CD4-positive, alpha-beta T cell treated with Interferon alpha-2 for 1 hour (primary cell): ENCODE measurements around the gene SPP2.

Experiments used
- DNase-seq, 2 donors: peaks; one replicate each; pipeline ENCODE4 v3.0.0-alpha.2; 2020 to 2022

The SPP2 gene, protein sequence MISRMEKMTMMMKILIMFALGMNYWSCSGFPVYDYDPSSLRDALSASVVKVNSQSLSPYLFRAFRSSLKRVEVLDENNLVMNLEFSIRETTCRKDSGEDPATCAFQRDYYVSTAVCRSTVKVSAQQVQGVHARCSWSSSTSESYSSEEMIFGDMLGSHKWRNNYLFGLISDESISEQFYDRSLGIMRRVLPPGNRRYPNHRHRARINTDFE

DNA sequence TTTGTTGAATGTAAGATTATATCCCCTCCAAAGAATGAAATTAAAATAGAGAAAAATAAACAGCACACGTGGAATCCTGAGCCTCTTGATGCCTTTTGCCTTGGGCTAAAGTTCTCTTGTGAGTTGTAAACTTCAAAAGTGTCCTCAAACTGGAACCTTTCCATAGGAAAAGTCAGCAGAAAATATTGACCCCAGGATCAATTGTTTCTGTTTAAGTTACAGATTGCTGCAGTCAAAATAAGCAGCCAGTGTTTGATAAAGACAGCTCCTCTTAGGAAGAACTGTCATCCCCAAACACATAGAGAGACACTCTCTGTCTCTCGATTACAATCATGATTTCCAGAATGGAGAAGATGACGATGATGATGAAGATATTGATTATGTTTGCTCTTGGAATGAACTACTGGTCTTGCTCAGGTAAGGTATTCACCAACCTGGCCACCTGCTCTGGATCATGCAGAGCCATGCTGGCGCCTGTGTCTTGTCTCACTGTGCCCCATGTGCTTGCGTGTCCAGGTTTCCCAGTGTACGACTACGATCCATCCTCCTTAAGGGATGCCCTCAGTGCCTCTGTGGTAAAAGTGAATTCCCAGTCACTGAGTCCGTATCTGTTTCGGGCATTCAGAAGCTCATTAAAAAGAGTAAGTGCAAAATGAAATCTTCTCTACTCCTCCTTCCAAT, at the start of gene SPP2:
Gene SPP2 (plus strand): TSS at position 248 of the 681 bp plus-strand sequence. CDS start 85 bp downstream, at position 333.
- DNase-seq = no peak

DNA sequence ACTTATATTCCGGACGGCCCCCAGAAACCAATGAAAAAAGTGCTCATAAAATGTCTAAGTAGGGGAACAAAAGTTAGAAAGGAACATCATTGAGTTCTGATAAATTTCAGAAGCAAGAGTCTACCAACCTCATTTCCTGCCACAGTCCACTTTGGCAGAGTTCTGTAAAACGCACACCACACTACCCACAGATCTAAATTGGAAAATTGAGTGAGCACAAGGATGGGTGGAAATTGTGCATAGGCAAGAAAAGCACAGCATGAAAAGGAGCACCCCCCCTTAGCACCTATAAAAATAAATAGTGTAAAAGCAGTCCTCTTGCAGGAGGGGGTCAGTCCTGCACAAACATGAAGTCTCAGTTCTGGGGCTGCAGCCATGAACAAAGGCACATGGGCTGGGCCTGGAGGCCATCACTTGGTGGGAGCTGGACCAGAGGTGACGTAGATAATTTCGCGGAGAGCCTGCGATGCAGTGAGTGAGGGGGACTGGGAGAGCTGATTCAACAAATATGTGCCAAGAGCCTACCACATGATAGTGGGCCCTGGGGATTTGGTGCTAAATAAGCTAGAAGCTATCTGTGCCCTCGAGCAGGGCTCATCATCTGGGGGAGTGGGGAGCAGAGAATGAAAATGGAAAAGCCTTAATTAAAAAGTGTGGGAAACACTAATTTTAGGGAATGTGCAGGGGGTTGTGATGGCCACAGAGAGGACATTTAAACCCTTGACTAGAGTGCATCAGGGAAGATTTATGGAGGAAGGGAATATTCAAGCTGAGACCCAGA, 48.9 kb upstream of the SPP2 start:
- DNase-seq = peak in 1 of 2 donors; percentile 35

DNA sequence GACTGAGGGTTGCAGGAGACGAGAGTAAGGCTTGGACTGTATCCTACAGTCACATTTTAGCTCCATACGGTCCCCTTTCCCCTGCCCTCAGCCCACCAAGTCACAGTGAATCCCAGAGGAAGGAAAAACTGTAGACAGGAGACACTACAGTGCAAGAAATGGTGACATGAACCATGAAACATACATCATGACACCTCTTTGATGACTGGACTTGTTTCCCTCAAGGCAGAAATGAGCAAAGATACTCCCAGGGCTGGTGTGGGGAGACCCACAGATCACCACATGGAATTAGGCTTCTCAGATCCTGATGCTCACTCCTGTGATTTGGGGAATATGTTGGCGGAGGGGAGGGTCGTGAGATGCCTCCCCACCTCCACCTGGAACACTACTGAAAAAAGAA, 48.2 kb upstream of the SPP2 start:
- no peak for DNase-seq

DNA sequence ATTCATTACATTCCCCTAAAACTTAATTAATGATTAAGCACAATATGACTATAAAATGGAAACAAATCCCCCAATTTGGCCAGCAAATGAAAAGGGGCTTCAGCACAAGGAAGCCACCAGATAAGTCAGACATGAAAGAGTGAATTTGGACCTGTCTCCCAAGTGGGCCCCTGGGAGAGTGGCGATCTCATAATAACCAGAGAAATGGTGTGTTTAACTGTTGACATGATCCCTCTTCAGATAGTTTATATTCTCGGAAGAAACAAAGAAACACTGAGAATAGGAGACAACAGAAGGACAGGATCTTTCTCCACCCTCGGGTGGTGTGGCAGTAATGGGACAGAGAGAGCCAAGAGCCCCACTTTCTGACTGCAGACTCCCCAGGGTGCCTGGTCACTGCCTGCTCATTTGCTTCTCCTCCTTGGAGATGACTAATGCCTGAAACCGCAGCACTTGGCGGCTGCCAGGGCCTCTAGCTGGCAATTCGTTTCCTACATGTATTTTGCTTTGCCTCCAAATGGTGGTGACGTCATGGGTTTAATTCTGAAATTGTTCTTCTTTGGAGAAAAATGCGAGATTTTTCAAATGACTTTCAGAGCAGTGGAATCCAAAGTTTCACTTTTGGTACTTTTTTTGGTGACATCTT, 46.4 kb upstream of the SPP2 start:
- DNase-seq = no peak

DNA sequence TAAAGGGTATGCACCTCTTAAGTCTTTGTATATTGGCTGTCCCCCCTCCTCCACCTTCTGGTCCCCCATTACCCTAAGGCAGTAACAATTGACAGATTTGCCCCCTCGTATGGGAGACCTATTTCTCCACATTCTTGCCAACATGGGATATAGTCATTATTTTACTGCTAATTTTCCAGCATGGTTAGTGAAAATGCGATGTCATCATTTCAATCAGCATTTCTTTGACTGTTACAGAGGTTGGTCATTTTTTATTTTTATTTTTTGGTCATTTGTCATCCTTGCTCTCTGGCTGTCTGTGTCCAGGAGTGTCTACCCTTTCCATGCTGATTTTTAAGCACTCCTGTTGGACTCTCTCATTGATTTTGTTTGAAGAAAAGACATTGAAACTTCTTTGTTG, 45.4 kb upstream of the SPP2 start:
- DNase-seq = no peak

DNA sequence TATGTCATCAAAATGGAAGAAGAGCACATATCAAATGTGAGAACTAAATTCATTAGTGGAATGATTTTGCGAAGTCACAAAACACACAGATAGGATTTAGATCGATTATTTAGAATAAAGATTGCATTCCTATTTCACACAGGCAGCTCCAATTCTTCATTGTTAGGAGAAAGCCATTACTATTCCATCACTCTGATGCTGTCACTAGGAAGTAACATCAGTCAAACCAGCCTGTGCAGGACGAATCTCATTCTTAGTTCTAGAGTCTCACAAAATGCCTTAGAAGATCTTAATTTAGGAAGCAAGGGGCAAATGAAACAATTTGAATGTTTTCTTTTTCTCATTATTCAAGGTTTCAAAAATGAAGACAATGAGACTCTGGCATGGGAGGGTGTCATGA, 44.0 kb upstream of the SPP2 start:
- no peak for DNase-seq

DNA sequence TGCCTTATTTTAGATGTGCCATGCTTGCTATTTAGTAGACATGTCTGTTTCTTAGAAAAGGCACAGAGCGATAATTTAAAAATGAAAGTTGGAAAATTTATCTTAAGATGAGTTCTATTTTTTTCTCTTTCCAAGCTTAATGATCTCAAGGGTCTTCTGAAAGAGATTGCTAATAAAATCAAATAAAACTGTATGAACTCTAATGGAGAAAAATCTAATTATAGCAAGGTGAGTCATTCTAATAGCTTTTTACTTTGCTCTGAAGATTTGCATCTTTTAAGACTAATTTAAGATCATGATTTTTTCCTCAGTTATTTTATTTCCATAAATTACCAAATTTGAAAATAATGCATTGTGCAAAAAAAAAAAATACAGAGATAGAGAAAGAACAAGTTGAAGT, 36.1 kb upstream of the SPP2 start:
- no peak for DNase-seq

DNA sequence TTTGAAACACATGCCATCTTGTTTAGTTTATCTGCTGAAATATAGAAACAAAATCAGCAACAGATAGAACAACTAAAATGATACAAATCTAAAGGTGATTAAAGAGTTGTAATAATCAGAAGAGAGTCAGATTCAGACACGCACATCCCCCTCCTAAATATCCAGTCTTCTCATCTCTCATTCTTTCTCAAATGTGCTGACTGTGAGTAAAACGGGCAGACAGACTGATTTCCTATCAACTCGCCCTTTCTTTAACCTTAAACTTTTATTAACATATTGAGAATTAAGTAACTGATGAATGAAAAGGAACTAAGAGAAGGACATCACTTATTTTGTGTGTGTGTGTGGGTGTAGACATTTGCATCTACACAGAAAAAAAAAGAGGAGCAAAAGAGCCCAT, 34.6 kb upstream of the SPP2 start:
- DNase-seq = no peak

DNA sequence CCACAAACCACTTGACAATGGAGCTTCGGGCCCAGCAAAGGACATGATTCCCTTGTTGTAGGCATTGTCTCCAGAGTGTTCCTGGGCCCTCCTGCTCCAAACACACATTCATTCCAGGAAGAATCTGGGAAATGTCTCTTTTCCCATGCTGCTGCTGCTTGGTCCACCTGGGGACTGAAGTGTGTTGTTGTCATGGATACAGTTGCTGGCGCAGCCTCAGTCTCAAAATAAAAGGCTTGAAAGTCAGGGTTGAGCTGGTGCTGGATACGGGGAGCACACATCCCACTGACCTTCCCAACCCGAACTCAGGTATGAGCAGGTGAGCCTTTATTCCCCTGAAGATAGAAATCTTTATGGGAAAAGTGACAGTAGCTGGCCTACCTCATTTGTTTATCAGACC, 30.6 kb upstream of the SPP2 start:
- no peak for DNase-seq

DNA sequence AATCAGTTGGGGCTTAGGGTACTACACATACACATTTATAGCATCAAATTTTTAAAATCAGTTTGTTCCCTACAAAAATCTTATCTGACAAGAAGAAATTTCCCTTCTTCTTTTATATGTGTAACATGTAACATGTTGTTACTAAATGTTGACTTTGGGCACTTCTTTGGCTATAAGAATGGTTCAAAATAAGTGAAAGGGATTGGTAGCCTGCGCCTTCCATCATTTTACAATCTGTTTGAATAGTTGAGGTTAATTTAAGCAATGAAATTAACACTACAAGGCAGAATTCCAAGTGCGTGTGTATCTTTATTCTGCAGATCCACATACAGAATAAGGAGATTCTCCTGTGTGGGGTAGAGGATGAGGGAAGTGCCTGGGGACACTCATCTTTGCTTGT, 30.2 kb upstream of the SPP2 start:
- no peak for DNase-seq

DNA sequence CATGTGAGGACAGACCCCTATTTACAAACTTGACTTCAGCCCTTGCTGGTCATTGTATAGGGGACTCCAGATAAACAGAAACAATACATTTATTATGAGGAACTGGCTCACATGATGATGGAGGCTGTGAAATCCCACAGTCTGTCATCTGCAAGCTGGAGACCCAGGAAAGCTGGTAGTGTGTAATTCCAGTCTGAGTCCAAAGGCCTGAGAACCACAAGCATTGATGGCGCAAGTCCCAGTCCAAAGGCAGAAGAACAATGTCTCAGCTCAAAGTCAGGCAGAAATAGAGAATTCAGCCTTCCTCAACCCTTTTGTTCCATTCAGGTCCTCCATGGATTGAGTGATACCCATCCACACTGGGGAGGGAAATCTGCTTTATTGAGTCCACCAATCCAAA, 28.1 kb upstream of the SPP2 start:
- no peak for DNase-seq

DNA sequence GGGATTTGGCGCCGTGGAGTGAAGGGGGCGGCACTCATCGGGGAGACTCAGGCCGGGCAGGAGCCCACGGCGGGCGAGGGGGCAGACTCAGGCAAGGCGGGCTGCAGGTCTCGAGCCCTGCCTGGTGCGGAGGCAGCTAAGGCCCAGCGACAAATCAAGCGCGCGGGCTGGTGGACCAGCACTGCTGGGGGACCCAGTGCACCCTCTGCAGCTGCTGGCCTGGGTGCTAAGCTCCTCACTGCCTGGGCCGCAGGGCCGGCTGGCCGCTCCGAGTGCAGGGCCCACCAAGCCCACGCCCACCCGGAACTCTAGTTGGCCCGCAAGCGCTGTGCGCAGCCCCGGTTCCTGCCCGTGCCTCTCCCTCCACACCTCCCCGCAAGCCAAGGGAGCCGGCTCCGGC, 26.2 kb upstream of the SPP2 start:
- no peak for DNase-seq

DNA sequence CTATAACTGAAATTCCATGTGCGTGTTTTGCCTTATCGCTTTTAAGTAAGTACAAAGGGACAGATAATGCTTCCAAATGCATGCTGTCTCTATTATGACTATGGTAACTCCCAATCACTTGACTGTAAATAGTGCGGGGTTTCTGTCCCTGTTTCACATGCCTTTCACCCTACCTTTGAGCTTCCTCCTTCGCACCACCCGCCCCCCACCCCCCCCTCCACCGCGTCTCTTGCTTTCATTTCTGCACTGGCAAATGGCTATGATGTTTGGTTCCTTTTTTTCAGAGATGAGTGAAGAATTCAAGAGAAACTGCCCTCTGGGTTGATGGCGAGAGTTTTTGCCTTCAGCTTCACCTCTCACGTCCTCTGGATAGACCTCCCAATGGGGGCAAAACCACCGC, 25.0 kb upstream of the SPP2 start:
- DNase-seq = peak; percentile 17 to 46

DNA sequence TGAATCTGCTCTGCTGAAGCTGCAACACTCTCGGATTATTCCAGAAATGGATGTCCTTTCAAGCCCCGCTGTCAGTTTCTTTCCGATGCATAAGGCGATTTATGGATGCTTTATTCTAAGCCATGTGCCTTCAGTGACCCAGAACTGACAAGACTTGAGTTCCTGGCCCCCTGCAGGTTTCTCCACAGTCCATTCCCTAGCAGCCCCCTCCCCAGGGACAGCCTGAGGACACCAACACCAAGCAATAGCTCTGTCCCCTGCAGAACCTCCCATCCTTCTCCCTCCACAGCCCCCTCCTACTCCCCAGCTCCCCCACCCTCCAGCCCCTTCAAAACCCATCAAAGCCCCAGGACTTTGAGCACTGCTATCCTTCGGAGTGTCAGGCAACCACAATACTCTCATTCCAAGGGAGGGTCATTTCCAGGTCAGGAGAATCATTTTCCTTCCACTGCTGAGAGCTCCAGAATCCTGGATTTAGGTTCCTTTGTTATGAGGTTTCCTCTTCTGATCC, 24.6 kb upstream of the SPP2 start:
- no peak for DNase-seq

DNA sequence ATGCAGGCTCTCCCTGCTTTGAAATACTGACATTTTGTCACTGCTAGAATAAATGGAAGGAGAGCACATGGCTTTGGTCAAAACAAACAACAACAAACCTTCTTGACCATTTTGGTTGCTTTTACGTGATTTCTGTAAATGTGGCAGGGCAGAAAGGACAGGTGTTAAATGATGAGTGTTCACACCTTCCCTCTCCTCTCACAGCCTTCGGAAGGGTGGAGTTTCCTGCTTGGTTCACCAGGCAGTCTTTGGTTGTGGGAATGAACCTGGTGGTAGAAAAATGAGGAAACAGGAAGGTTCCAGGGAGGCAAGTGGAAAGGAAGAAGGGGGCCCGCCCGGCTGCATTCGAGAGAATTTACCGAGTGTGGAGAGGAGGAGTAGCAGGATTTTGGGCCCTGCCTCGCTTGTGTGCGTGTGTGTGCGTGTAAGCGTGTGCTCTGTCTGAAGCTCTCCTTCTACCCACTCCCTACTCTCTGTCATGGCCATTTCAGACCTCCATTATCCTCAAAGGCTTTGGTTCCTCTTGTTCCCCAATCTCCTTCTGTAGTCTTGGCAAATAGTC, 23.7 kb upstream of the SPP2 start:
- DNase-seq = peak in 1 of 2 donors; percentile 31

DNA sequence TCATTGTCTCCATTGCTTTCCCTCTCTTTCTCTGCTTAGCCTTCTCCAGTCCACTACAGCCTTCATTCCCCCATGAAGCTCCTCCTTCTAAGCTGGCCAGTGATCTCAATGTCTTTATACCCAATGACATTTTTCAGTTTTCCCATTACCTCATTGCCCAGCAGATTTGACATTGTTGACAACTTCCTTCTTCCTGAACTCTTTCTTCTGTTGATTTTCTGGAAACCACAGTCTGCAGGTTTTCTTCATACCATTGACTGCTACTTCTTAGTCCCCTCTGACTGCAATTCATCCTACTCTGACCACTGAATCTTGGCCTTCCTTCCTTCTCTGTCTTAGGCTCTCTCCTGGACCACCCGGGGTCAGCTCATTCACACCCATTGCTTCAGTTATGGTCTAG, 22.9 kb upstream of the SPP2 start:
- DNase-seq = no peak

DNA sequence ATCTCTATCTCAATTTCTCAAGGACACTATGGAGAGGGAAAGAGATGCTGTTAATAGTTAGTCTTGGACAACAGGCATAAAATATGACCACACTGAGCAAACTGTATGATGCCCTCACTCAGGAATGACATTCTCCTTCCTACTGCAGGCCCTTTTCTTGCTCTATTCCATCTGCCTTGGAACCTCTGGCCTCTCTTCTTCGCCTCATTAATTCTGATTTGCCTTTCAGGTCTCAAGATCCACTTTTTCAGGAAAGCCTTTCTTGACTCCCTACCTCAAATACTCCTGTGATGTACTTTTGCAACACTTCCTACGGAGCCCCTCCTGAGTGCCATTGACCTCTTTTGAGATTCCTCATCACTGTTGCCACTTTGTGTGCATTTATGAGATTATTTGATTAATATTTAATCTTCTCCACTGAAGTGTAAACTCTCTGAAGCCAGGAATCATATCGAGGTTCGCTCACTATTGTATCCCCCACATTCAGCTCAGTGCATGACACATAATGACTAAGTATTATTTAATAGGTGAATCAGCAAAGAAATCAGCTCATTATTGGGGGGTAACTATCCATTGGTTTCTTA, 21.3 kb upstream of the SPP2 start:
- DNase-seq = no peak

DNA sequence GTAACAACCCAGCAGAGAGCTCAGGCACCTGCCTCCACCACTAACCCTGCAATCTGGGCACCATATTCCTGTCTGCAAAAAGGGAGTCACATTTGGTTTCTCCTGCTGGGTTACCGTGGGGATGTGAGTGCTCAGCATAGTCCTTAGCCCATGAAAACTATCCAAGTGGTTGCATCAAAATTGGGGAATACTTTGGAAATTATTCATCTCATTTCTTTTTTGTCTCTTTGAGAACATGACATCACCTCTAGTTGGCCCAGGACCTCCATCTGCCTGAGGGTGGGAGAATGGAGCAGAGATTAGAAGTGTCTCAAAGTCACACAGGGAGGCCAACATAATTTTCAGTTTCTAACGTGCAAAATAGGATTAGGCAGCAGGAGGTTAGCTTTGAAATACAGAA, 19.3 kb upstream of the SPP2 start:
- no peak for DNase-seq

DNA sequence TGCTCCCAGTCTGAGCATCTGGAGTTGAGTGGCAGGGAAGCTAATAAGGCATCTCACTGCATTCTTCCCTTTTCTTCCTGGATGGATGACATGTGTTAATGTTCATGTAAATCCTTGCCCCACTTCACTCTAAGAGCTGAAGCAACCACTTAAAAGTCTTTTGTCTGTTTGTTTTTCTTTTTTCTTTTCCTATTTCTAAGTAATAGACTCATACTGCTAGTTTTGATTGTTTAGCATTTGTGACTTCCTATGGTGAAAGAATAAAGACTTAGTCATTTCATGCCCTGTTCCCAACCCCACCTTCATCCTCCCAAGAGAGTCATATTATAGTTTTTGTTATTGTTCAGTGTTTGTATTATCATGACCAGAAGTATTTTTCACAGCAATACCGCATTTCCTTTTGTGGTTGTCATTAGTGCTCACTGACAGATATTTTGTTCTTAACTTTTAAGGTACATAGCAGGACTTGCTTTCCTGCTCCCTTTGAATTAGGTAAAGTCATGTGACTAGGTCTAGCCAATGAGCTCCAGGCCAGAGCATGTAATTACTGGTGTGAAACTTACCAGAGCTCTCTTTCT, 18.1 kb upstream of the SPP2 start:
- DNase-seq = peak; percentile 54 to 78

DNA sequence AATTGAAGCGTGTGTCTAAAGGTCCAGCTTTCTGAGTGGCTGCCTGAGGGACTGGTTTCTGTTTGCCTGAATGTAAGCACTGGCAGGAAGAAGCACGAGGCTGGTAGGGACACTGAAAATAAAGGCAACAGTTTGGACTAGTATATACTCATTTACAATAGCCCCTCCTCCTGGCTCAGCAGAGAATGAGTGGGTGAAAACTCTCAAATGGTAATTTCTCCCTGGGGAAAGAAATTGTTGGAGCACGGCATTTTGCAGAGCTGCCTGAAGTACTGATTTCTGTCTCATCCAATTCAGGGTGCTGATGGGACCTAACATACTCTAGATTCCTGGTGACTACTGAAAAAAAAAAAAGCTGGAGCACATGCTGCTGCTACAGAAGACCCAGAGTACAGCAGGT, 17.3 kb upstream of the SPP2 start:
- DNase-seq = no peak

DNA sequence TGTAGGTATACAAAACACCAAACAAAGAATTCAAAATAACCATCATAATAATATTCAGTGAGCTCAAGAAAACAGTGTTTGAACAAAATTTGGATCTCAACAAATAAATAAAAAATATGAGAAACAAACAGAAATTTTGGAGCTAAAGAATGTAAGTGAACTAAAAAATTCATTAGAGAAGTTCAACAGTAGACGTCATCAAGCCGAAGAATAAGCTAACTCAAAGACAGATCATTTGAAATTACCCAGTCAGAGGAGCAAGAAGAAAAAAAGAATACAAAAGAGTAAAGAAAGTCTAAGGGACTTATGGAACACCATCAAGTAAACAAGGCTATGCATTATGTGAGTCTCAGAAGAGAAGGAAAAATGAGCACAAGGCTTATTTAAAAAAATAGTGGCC, 16.6 kb upstream of the SPP2 start:
- DNase-seq = no peak

DNA sequence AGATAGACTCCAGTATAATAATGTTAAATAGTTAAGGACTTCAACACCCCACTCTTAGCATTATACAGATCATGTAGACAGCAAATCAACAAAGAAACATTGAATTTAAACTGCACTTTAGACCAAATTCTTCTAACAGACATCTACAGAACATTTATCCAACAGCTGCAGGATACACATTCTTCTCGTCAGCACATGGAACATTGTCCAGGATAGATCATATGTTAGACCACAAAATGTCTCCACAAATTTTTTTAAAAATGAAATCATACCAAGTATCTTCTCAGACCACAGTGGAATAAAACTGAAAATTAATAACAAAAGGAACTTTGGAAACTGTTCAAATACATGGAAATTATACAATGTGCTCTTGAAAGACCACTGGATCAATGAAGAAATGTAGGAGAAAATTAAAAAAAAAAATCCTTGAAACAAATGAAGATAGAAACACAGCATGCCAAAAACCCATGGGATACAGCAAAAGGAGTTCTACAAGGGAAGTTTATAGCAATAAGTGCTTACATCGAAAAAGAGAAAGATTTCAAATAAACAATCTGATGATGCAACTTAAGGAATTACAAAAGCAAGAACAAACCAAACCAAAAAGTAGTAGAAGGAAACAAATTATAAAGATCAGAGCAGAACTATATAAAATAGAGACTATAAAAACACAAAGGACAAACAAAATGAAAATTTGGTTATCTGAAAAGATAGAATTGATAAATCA, 12.3 kb upstream of the SPP2 start:
- no peak for DNase-seq
